Stimulated activated naive CD8-positive, alpha-beta T cell treated with anti-CD3 and anti-CD28 coated beads, Interleukin-15, Interleukin-2, amounts not matched to agents 100 ng/mL and 50 ng/mL, for 24 hours (primary cell): ENCODE results near the gene IFI35.
"Not testable (repeated sequence)": the region's sequence is repeated elsewhere in the genome, so short reads cannot be mapped to it uniquely, and the experiment has no call there.

Source experiments
- H3K27ac Mint-ChIP-seq: one replicate; pipeline ENCODE4 v1.8.0; 2021; ENCODE audit warnings: mild to moderate bottlenecking, mixed read lengths
- H3K27me3 Mint-ChIP-seq: one replicate; pipeline ENCODE4 v1.8.0; 2021; ENCODE audit warnings: mixed read lengths
- H3K36me3 Mint-ChIP-seq: one replicate; pipeline ENCODE4 v1.8.0; 2021; ENCODE audit warnings: low read depth, mixed read lengths
- H3K4me1 Mint-ChIP-seq: one replicate; pipeline ENCODE4 v1.8.0; 2021; ENCODE audit warnings: low read depth, mixed read lengths
- H3K4me3 Mint-ChIP-seq: one replicate; pipeline ENCODE4 v1.8.0; 2021; ENCODE audit warnings: mild to moderate bottlenecking, mixed read lengths
- H3K9me3 Mint-ChIP-seq: one replicate; pipeline ENCODE4 v1.8.0; 2021; ENCODE audit warnings: mixed read lengths

The IFI35 gene

DNA sequence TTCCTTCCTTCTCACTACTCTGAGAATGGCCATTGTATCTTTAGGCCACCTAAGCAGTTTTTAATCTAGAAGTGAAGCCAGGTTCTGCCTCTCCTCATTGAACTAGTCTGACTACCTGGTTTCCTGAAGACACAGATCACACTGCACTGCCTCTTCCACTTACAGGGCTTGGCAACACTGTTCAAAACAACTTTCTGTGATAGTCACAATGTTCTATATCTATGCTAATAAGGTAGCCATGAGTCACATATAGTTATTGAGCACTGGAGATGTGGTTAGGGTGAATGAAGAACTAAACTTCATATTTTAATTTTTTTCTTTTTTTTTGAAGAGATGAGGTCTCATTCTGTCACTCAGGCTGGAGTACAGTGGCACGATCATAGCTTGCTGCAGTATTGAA lies 45.4 kb downstream of the IFI35 start:
- no peaks in the 10 kb centered on the region for H3K4me1 Mint-ChIP-seq
- peaks cover 78% of the 10 kb centered on the region for H3K36me3 Mint-ChIP-seq

DNA sequence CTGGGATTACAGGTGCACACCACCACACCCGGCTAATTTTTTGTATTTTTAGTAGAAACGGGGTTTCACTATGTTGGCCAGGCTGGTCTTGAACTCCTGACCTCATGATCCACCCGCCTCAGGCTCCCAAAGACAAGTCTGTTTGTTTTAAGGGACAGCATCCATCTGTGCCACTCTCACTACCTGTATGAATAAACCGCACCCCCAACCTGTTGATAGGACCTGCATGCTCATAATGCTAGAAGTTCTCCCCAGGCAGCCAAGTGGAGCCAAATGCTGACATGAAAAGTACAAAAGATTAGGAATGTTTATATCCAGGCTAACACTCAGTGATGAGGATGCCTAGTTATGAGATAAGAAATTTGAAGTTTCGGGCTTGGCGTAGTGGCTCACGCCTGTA lies 46.4 kb downstream of the IFI35 start:
- not testable (repeated sequence) for H3K4me1 Mint-ChIP-seq, H3K9me3 Mint-ChIP-seq, H3K4me3 Mint-ChIP-seq, H3K27ac Mint-ChIP-seq, H3K27me3 Mint-ChIP-seq
- H3K36me3 Mint-ChIP-seq = peaks cover 70% of the 10 kb centered on the region

More for the DNA sequence above, 45.4 kb downstream of the IFI35 start:
- H3K4me3 Mint-ChIP-seq = no peak overlapping the region
- H3K27me3 Mint-ChIP-seq = no peaks in the 10 kb centered on the region
- H3K27ac Mint-ChIP-seq = no peak overlapping the region
- no peaks in the 10 kb centered on the region for H3K9me3 Mint-ChIP-seq

DNA sequence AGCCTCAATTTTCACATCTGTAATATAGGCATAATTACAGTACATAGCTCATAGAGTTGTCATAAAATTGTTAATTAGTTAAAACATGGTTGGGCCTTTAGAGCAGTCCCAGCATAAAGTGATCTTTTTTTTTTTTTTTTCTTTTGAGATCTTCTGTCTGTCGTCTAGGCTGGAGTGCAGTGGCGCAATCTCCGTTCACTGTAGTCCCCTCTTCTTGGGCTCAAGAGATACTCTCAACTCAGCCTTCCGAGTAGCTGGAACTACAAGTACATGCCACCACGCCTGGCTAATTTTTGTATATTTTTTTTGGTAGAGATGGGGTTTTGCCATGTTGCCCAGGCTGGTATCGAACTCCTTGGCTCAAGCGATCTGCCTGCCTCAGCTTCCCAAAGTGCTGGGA lies 49.5 kb downstream of the IFI35 start:
- Mint-ChIP-seq H3K9me3 (no peaks in the 10 kb centered on the region), H3K4me3 (no peak overlapping the region), H3K36me3 (peaks cover 62% of the 10 kb centered on the region), H3K27ac (no peak overlapping the region), H3K4me1 (no peaks in the 10 kb centered on the region), H3K27me3 (no peaks in the 10 kb centered on the region)

DNA sequence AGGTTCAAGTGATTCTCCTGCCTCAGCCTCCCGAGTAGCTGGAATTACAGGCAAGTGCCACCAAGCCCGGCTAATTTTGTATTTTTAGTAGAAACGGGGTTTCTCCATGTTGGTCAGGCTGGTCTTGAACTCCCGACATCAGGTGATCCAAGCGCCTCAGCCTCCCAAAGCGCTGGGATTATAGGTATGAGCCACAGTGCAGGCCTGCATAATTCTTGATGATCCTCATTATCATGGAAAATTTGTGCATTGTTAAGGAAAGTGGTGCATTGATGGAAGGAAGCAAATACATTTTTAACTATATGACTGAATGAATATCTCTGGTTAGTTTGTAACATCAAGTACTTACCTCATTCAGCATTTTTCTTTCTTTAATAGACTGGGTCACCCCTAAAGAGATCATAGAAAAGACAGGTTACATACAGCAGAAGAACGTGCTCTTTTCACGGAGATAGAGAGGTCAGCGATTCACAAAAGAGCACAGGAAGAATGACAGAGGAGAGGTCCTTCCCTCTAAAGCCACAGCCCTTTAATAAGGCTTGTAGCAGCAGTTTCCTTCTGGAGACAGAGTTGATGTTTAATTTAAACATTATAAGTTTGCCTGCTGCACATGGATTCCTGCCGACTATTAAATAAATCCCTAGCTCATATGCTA lies 56.5 kb downstream of the IFI35 start:
- H3K27me3 Mint-ChIP-seq = no peaks in the 10 kb centered on the region
- no peaks in the 10 kb centered on the region for H3K9me3 Mint-ChIP-seq
- H3K36me3 Mint-ChIP-seq = peaks cover 51% of the 10 kb centered on the region
- no peak overlapping the region for H3K27ac Mint-ChIP-seq
- H3K4me3 Mint-ChIP-seq = no peak overlapping the region
- no peaks in the 10 kb centered on the region for H3K4me1 Mint-ChIP-seq
